HG02642 (cell line): ENCODE data around the gene PACRG.

Experiments used
- ATAC-seq: cut with Tn5 transposase; IDR thresholded peaks from one replicate; pipeline ENCODE4 v1.9.1; 2021; ENCODE audit warnings: mild to moderate bottlenecking; ENCODE audit not compliant: unreplicated experiment, poor library complexity

Gene PACRG

DNA sequence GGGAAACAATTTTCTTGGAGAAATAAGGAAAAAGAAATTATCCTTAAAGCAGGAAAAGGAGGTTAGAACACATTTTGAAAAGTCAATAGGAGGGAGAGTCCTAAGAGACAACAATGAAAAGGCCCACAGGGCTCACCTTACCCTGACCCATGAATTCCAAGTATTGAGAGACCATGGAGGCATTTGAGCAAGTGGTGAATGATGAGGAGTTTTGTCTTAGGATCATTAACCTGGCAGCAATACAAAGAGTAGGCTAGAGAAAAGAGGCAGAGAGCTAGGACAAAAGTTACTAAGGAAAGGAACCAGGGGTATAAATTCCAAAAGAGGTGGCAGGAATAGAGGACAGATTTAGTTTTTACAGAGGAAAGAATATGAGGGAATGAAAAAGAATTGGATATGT is 44.7 kb downstream of the PACRG start:
- ATAC-seq, result no peak

DNA sequence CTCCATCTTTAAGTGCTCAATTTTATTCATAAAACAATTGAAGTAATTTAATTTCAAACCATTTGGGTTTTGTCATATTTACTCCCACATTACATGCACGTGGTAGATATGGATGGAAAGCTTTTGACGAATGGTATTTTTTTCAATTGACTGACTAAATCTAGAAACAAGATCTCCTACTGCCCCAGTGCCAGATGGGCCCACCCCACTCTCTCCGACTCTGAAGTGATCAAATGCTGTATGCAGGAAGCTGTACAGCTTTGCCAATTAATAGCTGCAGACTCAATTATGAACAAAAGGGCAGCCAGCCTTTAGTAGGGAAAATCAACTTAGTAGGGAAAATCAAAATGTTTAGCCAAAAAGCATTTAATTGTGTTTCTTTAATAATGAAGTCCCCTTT is 46.2 kb downstream of the PACRG start:
- no peak for ATAC-seq

DNA sequence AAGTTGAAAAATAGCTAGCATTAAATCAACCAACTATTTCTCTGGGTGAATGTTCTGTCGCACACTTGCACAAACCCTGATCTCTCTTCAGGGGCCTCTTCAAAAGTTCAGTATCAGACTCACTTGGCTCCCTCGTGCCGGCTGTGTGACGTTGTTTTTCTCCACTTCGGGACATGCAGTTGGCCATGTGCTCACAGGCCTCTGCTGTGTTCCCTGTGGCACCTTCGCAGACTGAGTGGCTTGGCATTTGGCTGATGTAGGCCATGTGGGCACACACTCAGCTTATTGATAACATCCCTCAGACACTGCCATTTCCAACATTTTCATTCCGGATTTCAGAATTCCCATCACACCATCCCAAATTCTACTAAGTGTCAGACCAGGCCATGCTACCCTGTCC is 49.3 kb downstream of the PACRG start:
- ATAC-seq, result no peak

DNA sequence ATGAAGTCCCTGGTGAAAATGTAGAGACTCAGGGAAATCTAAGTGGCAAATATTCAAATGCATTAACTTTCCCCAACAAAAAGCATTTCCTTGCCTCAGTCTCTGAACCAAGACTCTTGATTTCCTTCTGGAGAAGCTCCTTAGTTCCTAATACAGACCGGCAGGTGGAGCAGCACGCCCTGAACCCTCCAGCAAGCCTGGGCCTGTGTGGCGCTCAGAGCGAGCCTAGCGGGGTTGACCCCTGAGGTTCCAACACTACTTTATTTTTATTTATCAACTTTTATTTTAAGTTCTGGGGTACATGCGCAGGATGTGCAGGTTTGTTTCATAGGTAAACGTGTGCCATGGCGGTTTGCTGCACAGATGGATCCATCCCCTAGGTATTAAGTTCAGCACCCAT is 50.8 kb downstream of the PACRG start:
- ATAC-seq, result no peak

DNA sequence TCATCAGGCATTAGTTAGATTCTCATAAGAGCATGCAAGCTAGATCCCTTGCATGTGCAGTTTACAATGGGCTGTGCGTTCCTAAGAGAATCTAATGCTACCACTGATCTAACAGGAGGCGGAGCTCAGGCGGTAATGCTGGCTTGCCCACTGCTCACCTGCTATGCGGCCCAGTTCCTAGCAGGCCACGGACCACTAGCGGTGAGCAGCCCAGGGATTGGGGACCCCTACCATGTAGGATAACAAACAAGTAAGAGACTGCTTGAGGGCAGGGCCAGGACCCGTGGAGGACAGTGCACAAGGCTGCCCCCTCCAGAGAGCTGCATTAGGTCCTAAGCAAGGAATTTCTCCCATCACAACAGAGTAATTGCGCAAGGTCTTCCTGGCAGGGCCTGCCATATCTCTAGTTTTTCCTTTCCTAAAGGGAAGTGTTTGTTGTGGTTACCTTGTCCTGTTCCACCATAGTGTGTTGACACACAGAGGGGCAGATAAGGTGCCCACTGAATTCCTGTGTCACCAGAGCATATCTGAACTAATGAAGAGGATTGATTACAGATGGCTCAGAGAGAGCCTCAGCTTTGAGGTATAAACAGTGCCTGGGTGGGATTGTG is 58.0 kb downstream of the PACRG start:
- ATAC-seq, result no peak

DNA sequence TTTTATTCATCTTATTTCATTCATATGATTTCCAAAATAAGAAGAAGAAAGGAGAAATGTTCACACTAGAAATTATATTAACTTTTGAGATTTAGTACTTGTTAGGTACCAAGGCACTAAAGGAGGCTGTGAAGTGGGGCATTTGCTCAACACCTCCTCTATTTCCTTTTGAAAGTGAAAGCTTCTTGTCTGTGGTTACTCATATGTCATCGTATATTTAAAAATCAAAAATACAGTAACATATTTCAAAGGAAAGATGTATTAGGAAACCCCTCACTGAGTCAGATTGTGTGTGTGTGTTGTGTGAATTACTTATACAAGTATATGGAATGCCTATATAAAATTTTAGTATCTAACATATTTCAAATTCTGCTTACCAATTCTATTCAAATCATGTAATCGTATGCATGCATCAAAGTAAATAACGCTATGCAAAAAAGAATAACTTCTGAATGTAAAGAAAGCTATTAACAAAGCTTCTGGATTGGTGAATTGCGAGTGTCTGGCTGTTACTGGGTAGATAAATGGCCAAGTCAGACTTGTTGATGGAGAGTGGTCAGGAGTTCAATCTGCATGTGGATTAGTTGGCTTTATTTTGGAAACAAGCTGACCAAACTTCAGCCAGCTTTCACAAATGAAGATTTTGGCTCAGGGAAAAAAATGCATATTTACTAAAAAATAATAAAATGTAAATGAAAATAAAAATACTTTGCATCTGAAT is 70.9 kb downstream of the PACRG start:
- ATAC-seq, result no peak

DNA sequence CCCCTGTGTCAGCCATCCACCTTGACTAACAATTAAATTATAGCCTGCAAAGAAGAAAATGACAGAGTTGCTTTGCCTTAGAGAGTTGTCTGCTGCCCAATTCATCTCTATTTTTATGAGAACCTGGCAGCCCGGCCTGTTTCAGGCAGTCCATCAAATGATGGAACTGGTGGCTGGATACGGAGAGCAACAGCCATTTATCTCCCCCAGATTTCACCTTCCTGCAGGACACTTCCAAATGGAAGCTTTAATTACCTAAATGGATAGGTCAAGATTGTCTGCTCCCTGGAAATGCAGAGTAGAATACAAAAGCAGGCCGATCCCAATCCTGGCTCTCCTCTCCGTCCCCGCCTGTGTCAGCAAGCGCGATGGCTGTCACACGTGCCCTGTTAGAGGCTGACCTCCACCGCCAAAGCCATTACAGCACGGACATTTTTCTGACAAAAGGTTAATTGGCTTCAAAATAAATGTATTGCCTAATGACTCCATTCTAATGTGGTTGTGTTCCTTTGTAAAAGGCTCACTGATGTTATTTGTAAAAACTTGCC is 86.7 kb downstream of the PACRG start:
- no peak for ATAC-seq

DNA sequence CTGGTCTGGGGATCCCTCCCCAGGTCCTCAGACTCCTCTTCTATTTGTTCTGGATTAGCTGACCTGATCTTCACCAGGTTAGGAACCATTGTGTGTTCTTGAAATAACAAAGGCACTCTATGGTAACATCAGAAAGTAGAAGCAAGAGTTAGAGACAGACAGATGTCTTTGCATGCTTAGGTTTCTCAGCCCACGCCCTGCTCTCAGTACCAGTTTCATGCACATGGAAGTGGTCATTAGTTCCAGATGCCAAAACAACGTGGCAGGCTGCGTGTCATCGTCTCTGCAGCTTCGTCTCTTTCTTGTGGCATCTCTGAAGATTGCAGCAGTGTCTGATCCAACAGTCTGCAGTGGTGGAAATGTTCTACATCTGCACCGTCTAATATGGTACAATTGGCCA is 89.4 kb downstream of the PACRG start:
- no peak for ATAC-seq

DNA sequence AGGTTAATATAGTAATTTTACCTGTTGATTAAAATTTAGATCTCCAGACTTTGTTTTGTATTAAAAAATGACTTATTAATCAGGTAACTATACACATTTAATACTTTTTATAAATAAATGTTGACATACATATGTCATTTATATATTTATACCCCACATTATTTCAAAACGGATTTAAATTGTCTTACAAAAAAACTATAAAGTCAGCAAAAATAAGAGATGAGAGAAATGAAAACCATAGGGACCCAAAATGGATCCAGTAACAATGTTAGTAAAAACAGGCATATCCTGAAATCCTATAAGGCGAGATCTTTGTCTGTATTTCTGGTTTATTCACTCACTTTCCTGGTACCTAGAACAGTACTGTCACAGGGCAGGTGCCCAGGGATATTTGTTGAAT is 91.5 kb downstream of the PACRG start:
- ATAC-seq, result no peak

DNA sequence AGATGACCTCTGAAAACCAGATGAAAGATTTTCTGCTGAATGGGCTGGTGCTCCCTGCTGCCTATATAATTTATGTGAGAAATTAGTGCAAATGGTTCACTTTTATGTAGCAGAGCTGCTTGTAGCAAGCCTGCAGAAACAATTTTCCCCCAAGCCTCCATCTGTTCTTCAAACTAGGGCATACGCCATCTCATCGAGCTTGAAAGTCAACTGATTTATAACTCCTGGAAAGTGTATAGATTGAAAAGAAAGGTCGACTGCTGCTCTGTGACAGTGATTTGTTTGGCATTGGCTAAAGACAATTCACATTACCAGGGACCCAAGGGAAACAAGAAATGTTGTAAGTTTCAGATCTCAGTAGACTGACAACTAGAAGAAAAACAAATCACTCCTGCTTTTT is 93.3 kb downstream of the PACRG start:
- no peak for ATAC-seq

DNA sequence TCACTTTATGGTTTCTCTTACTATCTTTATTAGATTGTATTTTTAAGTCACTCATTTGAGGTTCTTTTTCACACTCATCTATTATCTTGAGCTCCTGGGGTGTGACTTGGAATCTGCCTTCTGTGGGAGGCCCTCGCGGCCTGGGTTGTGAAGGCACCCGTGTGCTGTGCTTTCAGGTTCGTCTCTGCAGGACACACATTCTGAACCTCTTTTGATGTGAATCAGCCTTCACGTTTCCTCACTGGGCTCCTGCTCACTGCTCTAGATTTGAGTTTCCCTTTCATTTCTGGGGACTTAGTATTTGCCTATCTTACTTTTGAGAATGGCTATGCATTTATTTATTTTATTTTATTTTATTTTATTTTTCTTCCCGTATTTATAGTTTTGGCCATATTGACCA is 97.8 kb downstream of the PACRG start:
- no peak for ATAC-seq

DNA sequence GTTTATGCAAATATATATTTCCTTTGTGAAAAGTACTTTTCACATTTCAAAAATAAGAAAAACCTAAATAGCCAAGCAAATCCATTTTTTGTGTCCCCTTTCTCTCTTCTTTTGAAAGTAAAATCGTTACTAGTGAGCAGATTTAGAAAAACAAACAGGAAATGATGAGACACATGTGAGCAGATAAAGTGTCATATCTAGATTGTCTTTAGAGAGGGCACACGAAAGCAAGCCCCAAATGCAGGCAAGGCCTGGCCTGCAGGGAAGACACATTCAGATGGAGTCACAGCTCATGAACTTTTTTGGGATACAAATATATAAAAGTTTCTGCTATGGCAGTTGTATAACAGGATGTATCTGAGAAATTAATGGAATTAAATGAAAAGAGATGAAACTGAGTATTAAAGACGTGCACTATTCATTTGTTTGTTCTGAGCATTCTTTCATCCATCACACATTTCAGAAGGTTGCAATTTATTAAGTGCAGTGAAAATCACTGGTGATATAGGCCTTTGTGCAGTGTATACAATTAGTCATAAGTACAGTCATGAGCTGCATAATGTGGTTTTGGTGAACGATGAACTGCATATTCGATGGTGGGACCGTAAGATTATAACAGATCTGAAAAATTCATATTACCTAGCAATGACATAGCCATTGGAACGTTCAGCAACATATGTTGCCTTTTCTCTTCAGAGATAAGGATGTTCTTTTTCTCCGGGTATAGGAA is 101.4 kb downstream of the PACRG start:
- ATAC-seq, result no peak

DNA sequence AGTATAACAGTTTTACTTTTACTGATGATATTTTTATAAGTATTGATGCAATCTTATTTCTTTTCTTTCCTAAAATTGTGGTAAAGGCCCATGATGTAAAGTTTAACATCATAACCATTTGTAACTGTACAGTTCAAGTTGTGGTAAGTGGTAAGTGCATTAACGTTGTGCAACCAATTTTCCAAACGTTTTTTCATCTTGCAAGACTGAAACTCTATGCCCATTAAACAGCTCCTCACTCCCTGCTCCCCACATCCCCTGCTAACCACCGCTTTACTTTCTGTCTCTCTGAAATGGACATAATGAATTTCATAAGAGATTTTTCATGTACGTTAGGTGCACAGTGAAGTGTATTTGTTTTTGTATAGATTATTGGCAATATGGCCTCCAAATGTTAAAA is 106.0 kb downstream of the PACRG start:
- no peak for ATAC-seq

DNA sequence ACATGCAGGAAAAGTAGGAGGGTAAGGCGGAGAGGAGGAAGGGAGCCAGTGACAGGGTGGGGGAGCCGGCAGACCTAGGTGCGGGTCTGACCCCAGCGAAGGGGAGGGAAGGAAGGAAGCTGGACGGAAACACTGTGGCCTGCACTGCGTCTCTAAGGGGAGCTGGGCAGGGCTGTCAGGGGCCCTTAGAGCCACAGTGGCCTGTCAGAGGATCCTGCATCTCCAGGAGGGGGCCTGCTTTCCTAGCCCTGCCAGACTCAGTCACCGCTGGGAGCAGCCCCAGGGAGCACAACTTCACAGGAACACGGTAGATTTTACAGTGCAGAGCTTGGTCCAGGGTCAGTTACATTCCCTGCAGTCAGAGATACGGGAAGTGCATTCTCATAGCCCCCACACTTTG is 118.2 kb downstream of the PACRG start:
- no peak for ATAC-seq

DNA sequence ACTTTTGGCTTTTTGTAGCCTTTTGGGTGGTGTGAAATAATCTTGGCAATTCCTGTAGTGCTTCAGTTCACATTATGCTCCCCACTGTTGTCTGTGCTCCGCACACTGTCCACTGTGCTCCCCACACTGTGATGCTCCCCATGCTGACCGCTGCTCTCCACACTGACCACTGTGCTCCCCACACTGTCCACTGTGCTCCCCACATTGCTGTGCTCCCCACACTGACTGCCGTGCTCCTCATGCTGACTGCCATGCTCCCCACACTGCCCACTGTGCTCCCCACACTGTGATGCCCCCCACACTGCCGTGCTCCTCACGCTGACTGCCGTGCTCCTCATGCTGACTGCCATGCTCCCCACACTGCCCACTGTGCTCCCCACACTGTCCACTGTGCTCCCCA is 118.9 kb downstream of the PACRG start:
- no peak for ATAC-seq

DNA sequence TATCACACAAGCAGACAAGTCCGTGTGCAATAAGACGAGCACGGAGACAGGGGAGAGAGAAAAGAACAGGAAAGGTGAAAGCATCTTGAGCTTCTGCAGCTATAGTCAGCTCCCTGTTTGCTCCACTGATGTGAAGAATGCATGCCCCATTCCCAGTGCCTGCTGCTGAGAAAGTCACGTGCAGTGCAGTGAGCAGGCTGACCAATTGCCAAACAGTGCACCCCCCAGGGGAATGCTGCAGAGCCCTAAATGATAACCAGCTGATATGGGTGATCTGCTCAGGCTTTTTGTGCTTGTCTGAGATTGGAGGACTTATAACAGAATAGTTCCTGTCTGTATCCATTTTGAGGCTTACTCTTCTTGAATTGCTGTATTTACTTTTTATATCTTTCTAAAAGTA is 121.5 kb downstream of the PACRG start:
- no peak for ATAC-seq

DNA sequence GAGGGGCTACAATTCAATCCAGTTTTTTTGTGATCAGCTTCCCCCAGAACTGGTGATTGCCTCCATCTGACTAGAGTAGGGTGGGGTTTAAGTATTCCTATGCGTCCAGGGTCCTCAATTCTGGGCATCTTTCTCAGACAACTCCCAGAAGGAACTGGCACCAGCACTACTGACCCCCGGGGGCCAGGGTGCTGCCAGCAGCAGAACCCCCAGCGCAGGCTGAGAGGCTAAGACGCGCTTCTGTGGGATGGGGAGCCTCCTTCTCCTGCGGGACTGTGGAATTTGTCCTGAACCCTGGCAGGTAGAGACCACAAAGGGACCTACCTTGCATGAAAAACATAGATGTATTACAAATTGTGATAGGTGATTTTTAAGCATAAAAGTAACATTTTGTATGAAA is 124.4 kb downstream of the PACRG start:
- no peak for ATAC-seq

DNA sequence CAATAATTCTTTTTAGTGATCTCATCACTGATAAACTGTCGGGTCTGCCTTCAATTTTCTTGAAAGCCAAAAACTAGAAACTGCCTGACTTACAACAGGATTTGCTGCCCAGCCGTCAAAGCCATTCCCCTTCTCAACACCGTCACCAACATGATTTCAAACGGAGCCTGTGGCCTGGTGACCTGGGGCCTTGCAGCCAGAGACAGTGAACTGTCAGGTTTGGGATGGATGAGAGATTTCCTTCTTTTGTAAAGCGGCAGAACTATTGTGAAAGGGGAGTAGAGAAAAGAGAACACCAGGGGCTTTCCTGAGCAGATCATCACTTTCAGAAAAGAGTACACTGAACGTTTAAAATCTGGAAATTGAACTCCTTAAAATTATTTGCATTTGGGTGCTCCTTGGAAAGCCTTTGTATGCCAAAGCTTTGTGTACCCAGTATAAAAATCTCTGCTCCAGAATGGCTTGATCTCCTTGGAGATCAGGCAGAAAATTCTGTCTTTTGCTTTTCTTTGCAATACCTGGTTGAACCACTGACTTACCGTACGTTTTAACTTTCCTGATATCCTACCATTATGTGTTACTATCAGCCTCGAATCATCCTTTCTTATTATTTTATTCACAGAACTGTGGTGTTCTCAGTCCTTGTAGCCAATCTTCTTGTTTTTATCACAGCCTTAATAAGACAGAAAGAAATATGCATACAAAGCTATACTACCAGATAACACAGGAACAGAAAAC is 125.2 kb downstream of the PACRG start:
- no peak for ATAC-seq

DNA sequence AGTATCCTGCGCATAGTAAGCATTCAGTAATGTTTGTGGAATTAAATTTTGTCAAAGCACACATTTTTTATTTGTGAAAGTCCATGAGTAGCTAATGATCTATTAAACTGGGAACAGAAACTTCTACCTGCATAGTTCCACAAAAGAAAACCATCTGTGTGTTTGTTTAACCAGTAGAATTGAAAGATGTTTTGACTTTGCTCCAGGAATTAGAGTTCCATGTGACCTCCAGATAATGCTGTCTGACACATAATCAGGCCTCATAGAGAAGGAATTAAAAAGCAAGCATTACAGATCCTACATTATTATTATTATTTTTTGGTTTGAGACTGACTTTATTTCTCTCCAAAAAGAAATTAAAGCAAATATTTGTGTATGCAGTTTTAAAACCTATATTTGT is 126.5 kb downstream of the PACRG start:
- no peak for ATAC-seq

DNA sequence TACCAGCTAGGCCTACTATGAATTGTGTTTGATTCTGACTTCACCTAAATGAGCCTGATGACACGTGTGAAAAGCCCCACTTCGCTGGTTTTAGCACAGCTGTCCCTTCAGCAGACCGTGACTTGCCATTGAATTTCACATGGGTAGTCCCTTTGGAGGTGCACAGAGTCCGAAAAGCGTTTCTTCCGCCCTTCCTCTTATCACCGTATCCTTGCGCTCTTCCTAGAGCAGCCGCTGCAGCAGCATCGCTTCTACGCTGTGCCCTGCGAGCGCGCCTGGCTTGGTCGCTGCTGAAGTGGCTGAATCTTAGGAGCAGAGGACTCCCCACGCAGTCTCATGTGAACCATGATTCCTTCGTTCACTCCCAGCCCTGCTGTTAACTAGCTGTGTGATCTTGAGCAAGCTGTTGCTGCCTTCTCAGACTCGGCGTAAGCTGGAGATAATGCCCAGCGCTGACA is 127.0 kb downstream of the PACRG start:
- ATAC-seq, result no peak

DNA sequence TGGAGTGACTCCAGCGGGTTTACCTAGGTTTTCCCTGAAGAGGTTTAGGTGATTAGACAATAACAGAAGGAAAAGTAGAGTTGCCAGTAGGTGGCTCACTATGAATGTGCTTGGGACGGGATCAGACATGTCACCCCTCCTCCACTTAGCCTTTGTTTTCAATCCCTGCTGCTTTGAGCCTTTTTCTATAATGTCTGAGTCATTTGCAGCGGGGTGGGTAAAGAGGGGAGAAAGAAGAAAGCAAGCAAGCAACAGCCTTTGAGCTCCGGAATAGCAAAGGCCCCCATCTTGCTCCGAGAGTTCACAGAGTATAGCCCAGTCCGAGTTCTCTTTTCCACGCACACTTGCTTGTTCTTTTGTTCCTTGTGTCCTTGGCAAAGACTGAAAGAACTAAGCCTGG is 129.1 kb downstream of the PACRG start:
- ATAC-seq, result no peak
